Kidney capillary endothelial cell (primary cell): ENCODE measurements around the gene BCL7A.

Source experiments
- DNase-seq: peaks from one replicate; pipeline ENCODE4 v3.0.0-alpha.2; 2018; ENCODE audit warnings: low spot score

BCL7A gene

GRCh38 chr12:122079532-122080081 is 57.9 kb downstream of the BCL7A start:
- no peak for DNase-seq

GRCh38 chr12:122080149-122081082 is 58.7 kb downstream of the BCL7A start:
- DNase-seq: no peak

GRCh38 chr12:122081083-122081696 is 59.5 kb downstream of the BCL7A start:
- no peak for DNase-seq

- no peak for DNase-seq
Measured at GRCh38 chr12:122081697-122082221, 60.1 kb downstream of the BCL7A start.

GRCh38 chr12:122082621-122083356 is 61.1 kb downstream of the BCL7A start:
- no peak for DNase-seq

GRCh38 chr12:122084857-122085405 is 63.2 kb downstream of the BCL7A start:
- no peak for DNase-seq

GRCh38 chr12:122085591-122085990 is 63.9 kb downstream of the BCL7A start:
- no peak for DNase-seq

GRCh38 chr12:122086116-122086515 is 64.4 kb downstream of the BCL7A start:
- no peak for DNase-seq

- no peak for DNase-seq
Measured at GRCh38 chr12:122086641-122087285, 65.1 kb downstream of the BCL7A start.

- DNase-seq: no peak
Measured at GRCh38 chr12:122087431-122088178, 65.9 kb downstream of the BCL7A start.

- DNase-seq: no peak
Measured at GRCh38 chr12:122088179-122088810, 66.6 kb downstream of the BCL7A start.

GRCh38 chr12:122089077-122089476 is 67.4 kb downstream of the BCL7A start:
- no peak for DNase-seq

- DNase-seq: no peak
Measured at GRCh38 chr12:122090759-122091515, 69.3 kb downstream of the BCL7A start.

- DNase-seq: no peak
Measured at GRCh38 chr12:122093098-122093883, 71.6 kb downstream of the BCL7A start.

GRCh38 chr12:122094137-122094734 is 72.6 kb downstream of the BCL7A start:
- DNase-seq: no peak

- no peak for DNase-seq
Measured at GRCh38 chr12:122094735-122095631, 73.3 kb downstream of the BCL7A start.

- DNase-seq: no peak
Measured at GRCh38 chr12:122096014-122096413, 74.3 kb downstream of the BCL7A start.
